HEK293T (cell line): ENCODE results near the gene ERFL.

ENCODE experiments used
- CTBP1 ChIP-seq: fragments of 450-650 bp; IDR thresholded peaks from 2 replicates; pipeline ENCODE4 v1.6.1; 2016; ENCODE audit warnings: borderline replicate concordance
- ELF4 ChIP-seq: fragments of 450-650 bp; IDR thresholded peaks from 2 replicates; pipeline ENCODE4 v1.6.1; 2017; ENCODE audit warnings: antibody characterized with exemption
- FOXA1 ChIP-seq: fragments of 450-650 bp; IDR thresholded peaks from 2 replicates; pipeline ENCODE4 v1.6.1; 2016; ENCODE audit warnings: mild to moderate bottlenecking
- FOXK2 ChIP-seq: fragments of 450-650 bp; IDR thresholded peaks from 2 replicates; pipeline ENCODE4 v1.6.1; 2016; ENCODE audit warnings: mild to moderate bottlenecking
- L3MBTL2 ChIP-seq: fragments of 450-650 bp; conservative IDR thresholded peaks from 2 replicates; pipeline ENCODE4 v1.6.1; 2016; ENCODE audit warnings: mild to moderate bottlenecking
- LEF1 ChIP-seq: fragments of 450-650 bp; IDR thresholded peaks from 2 replicates; pipeline ENCODE4 v1.6.1; 2017; ENCODE audit warnings: mild to moderate bottlenecking, borderline replicate concordance
- SP1 ChIP-seq: fragments of 450-650 bp; IDR thresholded peaks from 2 replicates; pipeline ENCODE4 v1.6.1; 2017
- ZNF384 ChIP-seq: fragments of 450-650 bp; IDR thresholded peaks from 2 replicates; pipeline ENCODE4 v1.6.1; 2016
- TF ChIP-seq, protein P1 (sequence below): fragments of 450-650 bp; IDR thresholded peaks from 2 replicates; pipeline ENCODE4 v1.6.1; 2016

DNA sequence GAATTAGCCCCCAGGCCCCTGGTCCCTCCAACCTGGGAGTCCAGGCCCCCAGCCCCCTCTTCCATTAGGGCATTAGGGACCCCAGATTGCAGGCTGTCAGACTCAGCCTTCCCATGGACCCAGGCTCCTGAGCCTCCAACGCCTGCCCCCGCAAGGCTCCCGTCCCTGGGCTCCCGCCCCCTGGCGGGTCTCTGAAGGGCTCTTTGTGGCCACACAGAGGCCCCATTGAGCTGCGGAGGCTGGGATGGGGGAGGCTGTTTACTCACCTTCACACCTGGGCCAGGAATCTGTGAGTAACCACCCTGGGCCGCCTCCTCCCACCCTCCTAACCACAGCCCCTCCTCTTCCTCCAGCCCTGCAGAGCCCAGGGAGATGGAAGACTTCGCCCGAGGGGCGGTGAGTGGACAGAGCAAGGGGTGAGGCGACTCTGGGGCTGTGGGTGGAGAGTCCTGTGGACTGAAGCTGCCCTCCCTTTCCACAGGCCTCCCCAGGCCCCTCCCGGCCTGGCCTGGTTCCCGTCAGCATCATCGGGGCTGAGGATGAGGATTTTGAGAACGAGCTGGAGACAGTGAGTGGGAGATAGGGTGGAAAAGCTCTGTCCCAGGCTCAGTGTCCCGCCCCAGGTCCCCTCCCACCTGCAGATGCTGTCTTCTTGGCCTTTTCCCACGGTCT is 40.4 kb downstream of the ERFL start:
- no peak for TF ChIP-seq SP1
- no peak for TF ChIP-seq FOXA1
- TF ChIP-seq L3MBTL2 = no peak
- TF ChIP-seq LEF1 = no peak
- no peak for TF ChIP-seq ELF4
- no peak for TF ChIP-seq ZNF384
- TF ChIP-seq FOXK2 = no peak
- TF ChIP-seq CTBP1 = no peak
- TF ChIP-seq, protein P1, sequence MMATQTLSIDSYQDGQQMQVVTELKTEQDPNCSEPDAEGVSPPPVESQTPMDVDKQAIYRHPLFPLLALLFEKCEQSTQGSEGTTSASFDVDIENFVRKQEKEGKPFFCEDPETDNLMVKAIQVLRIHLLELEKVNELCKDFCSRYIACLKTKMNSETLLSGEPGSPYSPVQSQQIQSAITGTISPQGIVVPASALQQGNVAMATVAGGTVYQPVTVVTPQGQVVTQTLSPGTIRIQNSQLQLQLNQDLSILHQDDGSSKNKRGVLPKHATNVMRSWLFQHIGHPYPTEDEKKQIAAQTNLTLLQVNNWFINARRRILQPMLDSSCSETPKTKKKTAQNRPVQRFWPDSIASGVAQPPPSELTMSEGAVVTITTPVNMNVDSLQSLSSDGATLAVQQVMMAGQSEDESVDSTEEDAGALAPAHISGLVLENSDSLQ = no peak
